ENCODE measurements around the gene MARK2.

Gene MARK2

DNA sequence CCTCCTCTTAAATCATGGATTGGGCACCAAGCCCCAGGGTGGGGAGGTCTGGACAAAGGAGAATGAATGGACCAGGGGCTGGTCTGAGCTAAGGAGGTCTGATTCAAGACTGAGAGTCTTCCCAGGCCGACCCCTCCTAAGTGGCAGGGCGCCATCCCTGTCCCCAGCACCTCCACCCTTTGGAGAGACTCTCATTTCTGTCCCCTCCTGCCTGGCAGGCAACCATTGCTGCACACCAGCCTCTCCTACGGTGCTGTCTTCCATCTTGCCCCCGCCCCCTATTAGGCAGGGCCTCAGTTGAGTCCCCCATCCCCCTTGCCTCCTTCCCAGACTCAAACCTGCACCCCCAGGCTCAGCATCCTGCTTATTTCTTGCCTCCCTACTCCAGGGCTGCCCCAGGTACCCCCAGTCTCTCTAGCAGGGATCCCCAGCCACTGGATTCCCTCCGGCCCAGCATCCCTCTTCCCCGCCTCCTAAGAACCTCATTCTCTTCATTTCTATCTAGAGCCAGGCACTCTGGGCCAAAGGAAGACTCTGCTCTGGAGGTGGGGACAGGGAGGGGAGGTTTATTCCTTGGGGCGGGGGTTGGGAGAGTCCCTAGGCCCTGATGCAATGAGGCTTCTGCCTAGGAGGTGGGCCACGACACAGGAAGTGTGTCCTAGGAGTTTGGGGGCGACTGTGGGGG is 79.7 kb downstream of the MARK2 start:
- peak overlapping the region; percentile 2 for H3K27ac Mint-ChIP-seq
- ATAC-seq (replicated peaks) (no peak), DNase-seq (no peak)
- H3K9me3 Mint-ChIP-seq = no peaks in the 10 kb centered on the region
- peaks cover 13 to 41% of the 10 kb centered on the region in 2 donors for H3K4me1 Mint-ChIP-seq
- H3K27me3 Mint-ChIP-seq = peaks cover 28 to 58% of the 10 kb centered on the region in 2 donors
- H3K4me3 Mint-ChIP-seq = peak overlapping the region; percentile 23 to 69
- H3K36me3 Mint-ChIP-seq = no peaks in the 10 kb centered on the region

DNA sequence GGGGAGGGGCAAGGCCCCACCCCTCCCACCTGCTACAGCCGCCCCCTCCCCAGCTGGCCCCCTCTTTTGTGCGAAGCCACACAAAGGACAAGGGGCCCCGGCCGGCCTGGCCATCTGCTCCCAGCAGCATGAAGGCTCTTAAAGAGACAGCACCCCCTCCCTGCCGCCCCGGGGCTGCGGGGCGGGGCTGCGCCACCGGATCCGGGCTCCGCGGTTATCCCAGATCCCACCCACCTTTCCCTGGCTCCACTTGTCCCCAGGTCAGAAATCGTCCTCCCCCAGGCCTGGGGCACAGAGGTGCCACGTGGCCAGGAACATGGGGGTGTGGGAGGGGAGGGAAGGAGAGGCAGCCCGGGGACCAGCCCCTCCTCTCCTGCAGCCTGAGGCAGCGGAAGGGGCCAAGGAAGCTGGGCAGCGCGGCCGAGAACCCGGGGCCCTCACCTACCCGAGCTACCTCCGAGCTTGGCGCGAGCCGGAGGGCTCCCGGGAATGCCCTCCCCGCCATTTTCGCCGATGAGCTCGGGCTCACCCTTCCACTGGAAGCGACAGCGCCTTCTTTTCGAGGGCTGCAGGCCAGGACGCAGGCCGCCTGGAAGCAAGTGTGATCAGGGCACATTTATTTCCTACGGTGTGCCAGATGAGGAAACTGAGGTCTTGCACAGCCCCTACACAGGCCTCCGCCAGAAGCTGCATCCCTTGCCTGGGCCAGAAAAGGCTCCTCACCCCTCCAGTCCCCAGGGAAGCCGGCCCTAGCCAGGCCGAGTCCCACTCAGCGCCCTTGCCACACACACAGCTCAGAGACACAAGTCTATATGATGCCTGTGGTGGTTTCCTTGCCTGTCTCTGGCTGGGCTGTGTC is 80.6 kb downstream of the MARK2 start:
- no peaks in the 10 kb centered on the region for H3K36me3 Mint-ChIP-seq
- peak overlapping the region; percentile 39 to 69 for H3K4me3 Mint-ChIP-seq
- DNase-seq (no peak), ATAC-seq (replicated peaks) (no peak)
- no peaks in the 10 kb centered on the region for H3K9me3 Mint-ChIP-seq
- peaks cover 20 to 57% of the 10 kb centered on the region in 2 donors for H3K27me3 Mint-ChIP-seq
- H3K27ac Mint-ChIP-seq = no peak overlapping the region
- peaks cover 13 to 41% of the 10 kb centered on the region in 2 donors for H3K4me1 Mint-ChIP-seq

- no peak for ATAC-seq (replicated peaks)
- Mint-ChIP-seq H3K9me3 (no peaks in the 10 kb centered on the region), H3K4me3 (peak overlapping the region in 1 of 2 donors; percentile 69), H3K36me3 (no peaks in the 10 kb centered on the region), H3K27me3 (peaks cover 16 to 55% of the 10 kb centered on the region in 2 donors), H3K27ac (no peak overlapping the region), H3K4me1 (peaks cover 10 to 35% of the 10 kb centered on the region in 2 donors)
- no peak for DNase-seq
These were observed 81.4 kb downstream of the MARK2 start for GRCh38 chr11:63920126-63920938.

DNA sequence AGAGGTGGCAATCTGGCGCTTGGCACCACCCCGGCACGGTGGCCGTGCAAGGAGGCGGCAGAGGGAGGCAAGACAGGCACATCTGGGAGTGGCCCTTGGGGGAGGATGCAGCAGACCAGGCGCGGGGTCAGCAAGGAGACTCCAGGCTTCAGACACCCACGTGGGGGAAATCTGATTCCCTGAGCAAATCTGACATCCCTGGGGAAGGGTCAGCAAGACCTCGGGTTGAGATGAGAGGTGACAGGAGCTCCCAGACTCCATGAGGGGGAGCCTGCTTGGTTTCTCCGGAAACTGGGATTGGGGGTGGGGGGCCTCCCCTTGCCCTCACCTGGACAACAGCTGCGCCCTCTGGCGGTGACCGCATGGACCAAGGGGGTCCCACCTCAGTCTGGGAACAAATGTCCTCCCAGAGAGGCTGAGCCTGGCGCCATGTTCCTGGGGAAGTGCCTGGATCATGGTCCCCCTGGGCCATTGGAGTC is 82.1 kb downstream of the MARK2 start:
- Mint-ChIP-seq H3K27me3 (peaks cover 18 to 52% of the 10 kb centered on the region in 2 donors), H3K27ac (no peak overlapping the region), H3K36me3 (no peaks in the 10 kb centered on the region), H3K4me1 (peaks cover 10 to 31% of the 10 kb centered on the region in 2 donors), H3K4me3 (no peak overlapping the region), H3K9me3 (no peaks in the 10 kb centered on the region)
- ATAC-seq (replicated peaks) = no peak
- no peak for DNase-seq

DNA sequence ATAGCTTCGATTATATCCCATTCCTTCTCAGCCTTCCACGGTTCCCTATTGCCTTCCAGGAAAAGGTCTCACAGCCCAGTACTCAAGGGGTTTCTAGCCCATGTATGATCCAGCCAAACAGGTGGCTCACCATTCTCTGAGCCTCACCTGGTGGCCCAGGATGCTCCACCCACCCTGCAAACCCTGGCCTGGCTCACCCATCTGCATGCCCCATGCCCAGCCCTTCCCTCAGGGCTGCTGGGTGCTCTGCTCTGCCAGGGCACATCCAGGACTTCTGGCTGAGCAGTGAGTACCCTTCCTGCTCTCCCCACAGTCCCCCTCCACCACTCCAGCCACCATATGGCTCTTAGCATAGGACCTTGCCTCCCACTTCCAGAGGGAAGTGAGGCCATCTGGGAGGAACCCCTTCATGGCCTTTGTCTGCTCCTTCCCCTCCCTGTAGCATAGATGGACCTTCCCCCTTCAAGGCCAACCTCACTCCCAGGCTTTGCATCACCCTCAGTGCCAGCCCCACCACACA is 83.8 kb downstream of the MARK2 start:
- H3K9me3 Mint-ChIP-seq = no peaks in the 10 kb centered on the region
- ATAC-seq (replicated peaks) = no peak
- peaks cover 15 to 42% of the 10 kb centered on the region in 2 donors for H3K27me3 Mint-ChIP-seq
- no peaks in the 10 kb centered on the region for H3K36me3 Mint-ChIP-seq
- peaks cover 4 to 21% of the 10 kb centered on the region in 2 donors for H3K4me1 Mint-ChIP-seq
- DNase-seq = no peak
- H3K27ac Mint-ChIP-seq = no peak overlapping the region
- no peak overlapping the region for H3K4me3 Mint-ChIP-seq

DNA sequence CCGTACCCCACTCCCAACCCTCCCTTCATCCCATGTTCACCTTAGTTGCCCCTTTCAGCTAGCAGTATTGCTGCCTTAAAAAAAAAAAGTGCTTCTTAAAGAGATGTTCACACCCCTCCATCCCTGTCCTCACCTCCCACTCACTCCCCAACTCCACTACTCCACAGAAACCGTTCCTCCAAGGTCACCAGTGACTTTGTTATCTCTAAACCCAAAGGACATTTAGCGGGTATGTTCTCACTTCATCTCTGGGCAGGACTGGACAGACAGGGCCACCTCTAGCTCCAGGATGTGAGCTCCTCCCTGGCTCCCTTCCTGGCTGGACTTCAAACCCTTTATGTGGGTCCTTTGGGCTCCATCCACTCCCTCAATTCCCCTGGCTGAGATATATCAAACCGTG is 84.4 kb downstream of the MARK2 start:
- Mint-ChIP-seq H3K27ac (no peak overlapping the region), H3K27me3 (peaks cover 18 to 40% of the 10 kb centered on the region in 2 donors), H3K4me1 (peaks cover 4 to 18% of the 10 kb centered on the region in 2 donors), H3K9me3 (no peaks in the 10 kb centered on the region), H3K36me3 (no peaks in the 10 kb centered on the region), H3K4me3 (no peak overlapping the region)
- no peak for DNase-seq
- ATAC-seq (replicated peaks) = no peak

- Mint-ChIP-seq H3K4me1 (peaks cover 2 to 4% of the 10 kb centered on the region in 2 donors), H3K36me3 (no peaks in the 10 kb centered on the region), H3K9me3 (no peaks in the 10 kb centered on the region), H3K27me3 (peaks cover 12 to 18% of the 10 kb centered on the region in 2 donors), H3K4me3 (no peak overlapping the region), H3K27ac (no peak overlapping the region)
- DNase-seq (no peak), ATAC-seq (replicated peaks) (no peak)
These were observed 90.7 kb downstream of the MARK2 start for GRCh38 chr11:63929616-63930015.

- Mint-ChIP-seq H3K27ac (no peak overlapping the region), H3K4me3 (no peak overlapping the region), H3K4me1 (peaks cover 2 to 4% of the 10 kb centered on the region in 2 donors), H3K27me3 (peaks cover 8 to 10% of the 10 kb centered on the region in 2 donors), H3K9me3 (no peaks in the 10 kb centered on the region), H3K36me3 (no peaks in the 10 kb centered on the region)
- ATAC-seq (replicated peaks) (no peak), DNase-seq (no peak)
These were observed 92.1 kb downstream of the MARK2 start for GRCh38 chr11:63931045-63931444.

- Mint-ChIP-seq H3K9me3 (no peaks in the 10 kb centered on the region), H3K36me3 (no peaks in the 10 kb centered on the region), H3K4me3 (no peak overlapping the region), H3K27me3 (peaks cover 8 to 10% of the 10 kb centered on the region in 2 donors), H3K27ac (no peak overlapping the region), H3K4me1 (peaks cover 2 to 4% of the 10 kb centered on the region in 2 donors)
- DNase-seq (no peak), ATAC-seq (replicated peaks) (no peak)
These were observed 93.0 kb downstream of the MARK2 start for GRCh38 chr11:63931876-63932275.

DNA sequence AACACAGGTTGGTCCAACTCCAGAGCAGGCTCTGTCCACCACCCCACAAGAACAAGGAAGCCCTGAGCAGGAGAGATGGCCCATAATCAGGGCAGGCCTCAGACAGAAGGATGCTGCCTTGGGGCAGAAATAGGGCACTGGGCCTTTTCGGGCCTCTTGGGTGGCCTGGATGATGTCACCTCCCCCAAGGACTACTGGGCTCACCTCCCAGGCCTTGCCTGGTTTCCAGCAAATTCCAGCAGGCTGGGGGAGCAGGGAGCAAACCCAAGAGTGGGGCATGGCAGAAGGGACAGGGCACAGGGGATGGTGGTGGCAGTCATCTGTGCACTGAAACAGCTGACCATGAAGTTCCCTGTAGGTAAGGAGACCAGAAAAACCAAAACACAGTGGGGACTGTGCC is 94.5 kb downstream of the MARK2 start:
- Mint-ChIP-seq H3K27ac (no peak overlapping the region), H3K4me1 (peaks cover 4 to 16% of the 10 kb centered on the region in 2 donors), H3K27me3 (peaks cover 2 to 10% of the 10 kb centered on the region in 2 donors), H3K4me3 (no peak overlapping the region), H3K36me3 (no peaks in the 10 kb centered on the region), H3K9me3 (no peaks in the 10 kb centered on the region)
- ATAC-seq (replicated peaks) (no peak), DNase-seq (no peak)

- DNase-seq = no peak
- Mint-ChIP-seq H3K27ac (peak overlapping the region; percentile 56), H3K27me3 (no peaks in the 10 kb centered on the region), H3K9me3 (no peaks in the 10 kb centered on the region), H3K4me1 (peaks cover 15 to 39% of the 10 kb centered on the region in 2 donors), H3K4me3 (peak overlapping the region; percentile 83 to 90), H3K36me3 (peaks cover 0 to 5% of the 10 kb centered on the region in 2 donors)
- peak; percentile 35 to 36 for ATAC-seq (replicated peaks)
These were observed 99.0 kb downstream of the MARK2 start for GRCh38 chr11:63937713-63938478.

GRCh38 chr11:63938479-63939396 is 99.8 kb downstream of the MARK2 start, which contains the start of gene NAA40:
TSS of gene NAA40 (plus strand) at chr11:63939002. CDS start at chr11:63939097, 95 bp downstream.
- H3K4me1 Mint-ChIP-seq = peaks cover 15 to 46% of the 10 kb centered on the region in 2 donors
- peak within 1 kb of the TSS; percentile 83 to 90 for H3K4me3 Mint-ChIP-seq
- no peaks in the 10 kb centered on the region for H3K9me3 Mint-ChIP-seq
- peak within 1 kb of the TSS; percentile 87 for H3K27ac Mint-ChIP-seq
- DNase-seq = peak; percentile 94
- H3K36me3 Mint-ChIP-seq = peaks cover 0 to 5% of the 10 kb centered on the region in 2 donors
- peak; percentile 94 for ATAC-seq (replicated peaks)
- H3K27me3 Mint-ChIP-seq = no peaks in the 10 kb centered on the region

All from stimulated activated naive B cell treated with anti-CD40 and anti-IgM and Interleukin-4, amounts not matched to agents 10 μg/mL and 1 μg/mL and 100 μg/mL, for 72 hours (primary cell).